Suprapubic skin (tissue), 4 donors: Measurements from ENCODE around the gene CASP1. TPM values are rescaled to one million over a fixed set of nuclear protein-coding genes. Genes with fewer than 3 reads are reported as not detected.

Experiments used
- DNase-seq, 2 donors: peaks; one replicate each; pipeline ENCODE4 v3.0.0-alpha.2; 2019; ENCODE audit warnings: low spot score in 2 of 2
- H3K27ac ChIP-seq: fragments of 200-600 bp; sonication (generic); one replicate; pipeline ENCODE4 v1.5.1; 2019
- H3K27me3 ChIP-seq: fragments of 200-600 bp; sonication (generic); one replicate; pipeline ENCODE4 v1.5.1; 2019
- H3K36me3 ChIP-seq: fragments of 200-600 bp; sonication (generic); one replicate; pipeline ENCODE4 v1.5.1; 2019
- H3K4me1 ChIP-seq: fragments of 200-600 bp; sonication (generic); one replicate; pipeline ENCODE4 v1.5.1; 2019
- H3K4me3 ChIP-seq: fragments of 200-600 bp; sonication (generic); one replicate; pipeline ENCODE4 v1.5.1; 2019; ENCODE audit warnings: mild to moderate bottlenecking
- H3K9me3 ChIP-seq: fragments of 200-600 bp; sonication (generic); one replicate; pipeline ENCODE4 v1.5.1; 2019
- EP300 ChIP-seq: sonication (generic); formaldehyde crosslinking; IDR thresholded peaks from one replicate; pipeline ENCODE4 v1.6.1; 2017; ENCODE audit warnings: antibody characterized with exemption
- POLR2A ChIP-seq, 2 donors: fragments of 450-650 bp; IDR thresholded peaks; one replicate each; pipeline ENCODE4 v1.6.1; 2017; ENCODE audit warnings: antibody characterized with exemption in 2 of 2, mild to moderate bottlenecking in 2 of 2, moderate library complexity in 2 of 2
- POLR2AphosphoS5 ChIP-seq, 3 donors: sonication (generic); formaldehyde crosslinking; IDR thresholded peaks; one replicate each; pipeline ENCODE4 v1.6.1; 2017; ENCODE audit warnings: antibody characterized with exemption in 3 of 3
- WGBS: methylation state at CpG from one replicate; pipeline ENCODE4 v1.1.5; 2018; 5-methylcytosine and 5-hydroxymethylcytosine counted together
- total RNA-seq, 4 donors: library from RNA; depleted of rRNA; stranded (reverse); fragments of >200 nt; gene quantifications; one replicate each; pipeline ENCODE4 v1.1.0, GENCODE V29; 2016
- TF ChIP-seq, protein P1 (sequence below), 2 donors: fragments of 200-600 bp in 1 of 2; fragments of 450-650 bp in 1 of 2; sonication (generic) in 1 of 2; IDR thresholded peaks; one replicate each; pipeline ENCODE4 v1.5.1; 2016 to 2019; ENCODE audit warnings: antibody characterized with exemption in 2 of 2, mild to moderate bottlenecking in 1 of 2, moderate library complexity in 1 of 2

The CASP1 gene
- total RNA-seq, 4 donors from 2014 or later = 20.1 to 35.7 (median 28.3) TPM

DNA sequence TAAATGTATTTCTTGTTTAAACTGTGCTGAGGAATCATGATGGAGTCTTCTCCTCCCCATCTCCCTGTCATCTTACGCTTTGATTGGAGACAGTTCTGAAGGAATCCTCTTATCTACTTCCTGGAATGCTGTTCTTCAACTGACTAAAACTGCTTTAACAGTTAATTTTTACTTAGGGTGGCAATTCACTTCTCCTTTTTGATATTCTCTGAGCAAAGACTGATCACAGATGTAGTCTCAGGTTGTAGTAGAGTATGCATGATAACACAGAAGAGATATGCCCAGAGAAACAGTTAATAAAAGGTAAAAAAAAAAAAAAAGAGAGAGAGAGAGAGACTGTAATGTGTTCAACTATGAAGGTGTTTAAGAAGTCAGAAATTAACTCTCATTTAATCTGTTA is 10.6 kb downstream of the CASP1 start:
- no peak overlapping the region for H3K4me3 ChIP-seq
- peaks cover 30% of the 10 kb centered on the region for H3K36me3 ChIP-seq
- DNase-seq = no peak
- no peaks in the 10 kb centered on the region for H3K27me3 ChIP-seq
- WGBS = 82% methylated on average over 1 of the region's 1 CpG
- no peaks in the 10 kb centered on the region for H3K4me1 ChIP-seq
- no peak overlapping the region for H3K27ac ChIP-seq
- TF ChIP-seq, protein P1, sequence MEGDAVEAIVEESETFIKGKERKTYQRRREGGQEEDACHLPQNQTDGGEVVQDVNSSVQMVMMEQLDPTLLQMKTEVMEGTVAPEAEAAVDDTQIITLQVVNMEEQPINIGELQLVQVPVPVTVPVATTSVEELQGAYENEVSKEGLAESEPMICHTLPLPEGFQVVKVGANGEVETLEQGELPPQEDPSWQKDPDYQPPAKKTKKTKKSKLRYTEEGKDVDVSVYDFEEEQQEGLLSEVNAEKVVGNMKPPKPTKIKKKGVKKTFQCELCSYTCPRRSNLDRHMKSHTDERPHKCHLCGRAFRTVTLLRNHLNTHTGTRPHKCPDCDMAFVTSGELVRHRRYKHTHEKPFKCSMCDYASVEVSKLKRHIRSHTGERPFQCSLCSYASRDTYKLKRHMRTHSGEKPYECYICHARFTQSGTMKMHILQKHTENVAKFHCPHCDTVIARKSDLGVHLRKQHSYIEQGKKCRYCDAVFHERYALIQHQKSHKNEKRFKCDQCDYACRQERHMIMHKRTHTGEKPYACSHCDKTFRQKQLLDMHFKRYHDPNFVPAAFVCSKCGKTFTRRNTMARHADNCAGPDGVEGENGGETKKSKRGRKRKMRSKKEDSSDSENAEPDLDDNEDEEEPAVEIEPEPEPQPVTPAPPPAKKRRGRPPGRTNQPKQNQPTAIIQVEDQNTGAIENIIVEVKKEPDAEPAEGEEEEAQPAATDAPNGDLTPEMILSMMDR (IDR thresholded peaks at IDR 0.05) = no peak
- TF ChIP-seq POLR2AphosphoS5 (IDR thresholded peaks at IDR 0.05) (no peak), EP300 (no peak), POLR2A (IDR thresholded peaks at IDR 0.05) (no peak)
- H3K9me3 ChIP-seq = no peaks in the 10 kb centered on the region

DNA sequence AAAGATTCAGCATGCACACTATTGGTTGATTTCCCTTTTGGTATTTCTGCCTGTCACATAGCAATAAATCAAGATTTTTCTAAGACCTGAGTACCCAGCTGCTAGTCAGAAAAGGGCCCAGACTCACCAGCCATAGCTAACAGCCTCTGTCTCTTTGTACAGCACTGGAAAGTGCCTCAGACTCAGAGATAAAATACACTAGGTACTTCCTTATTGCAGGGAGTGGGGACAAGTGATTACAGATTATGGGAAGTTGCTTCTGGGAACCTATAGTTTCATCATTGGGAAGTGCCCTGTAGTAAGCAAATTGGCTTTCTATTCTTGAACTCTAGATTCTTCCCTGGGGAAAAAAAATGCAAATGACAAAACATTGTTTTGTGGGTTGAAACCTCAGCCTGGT is 11.9 kb downstream of the CASP1 start, which contains the start of gene CASP5:
TSS of gene CASP5 (minus strand) at position 166 of the 400 bp plus-strand sequence. CDS start at position 134, 32 bp downstream.
- H3K36me3 ChIP-seq = peaks cover 20% of the 10 kb centered on the region
- H3K27me3 ChIP-seq = no peaks in the 10 kb centered on the region
- no peak within 1 kb of the TSS for H3K27ac ChIP-seq
- TF ChIP-seq, protein P1 (IDR thresholded peaks at IDR 0.05) = no peak
- no peak for TF ChIP-seq POLR2A (IDR thresholded peaks at IDR 0.05)
- no peak for TF ChIP-seq EP300
- no peak for TF ChIP-seq POLR2AphosphoS5 (IDR thresholded peaks at IDR 0.05)
- no peak for DNase-seq
- H3K4me3 ChIP-seq = no peak within 1 kb of the TSS
- H3K9me3 ChIP-seq = no peaks in the 10 kb centered on the region
- no peaks in the 10 kb centered on the region for H3K4me1 ChIP-seq

DNA sequence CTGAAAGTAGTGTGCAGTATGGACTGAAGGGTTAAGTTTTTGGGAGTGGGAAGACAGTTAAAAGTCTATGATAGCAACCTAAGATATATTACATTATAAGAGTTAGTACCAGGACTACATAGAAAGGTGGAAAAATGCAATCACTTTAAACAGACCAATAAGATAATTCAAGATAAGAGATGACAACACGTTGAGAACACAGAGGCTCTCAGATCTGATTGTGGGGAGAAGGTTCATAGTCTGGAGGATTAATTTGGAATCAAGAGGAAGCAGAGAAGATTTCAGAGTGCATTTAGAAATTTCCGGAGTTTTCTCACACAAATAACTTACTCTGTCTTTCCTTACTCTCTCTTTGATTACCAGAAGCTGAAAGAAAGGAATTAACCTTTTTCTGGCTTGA is 12.4 kb downstream of the CASP1 start:
- no peak overlapping the region for H3K4me3 ChIP-seq
- no peak for TF ChIP-seq POLR2A (IDR thresholded peaks at IDR 0.05)
- no peak for TF ChIP-seq POLR2AphosphoS5 (IDR thresholded peaks at IDR 0.05)
- TF ChIP-seq, protein P1 (IDR thresholded peaks at IDR 0.05) = no peak
- no peak for TF ChIP-seq EP300
- H3K9me3 ChIP-seq = no peaks in the 10 kb centered on the region
- peaks cover 16% of the 10 kb centered on the region for H3K36me3 ChIP-seq
- no peak for DNase-seq
- 34% methylated on average over 2 of the region's 2 CpGs for WGBS
- H3K27me3 ChIP-seq = no peaks in the 10 kb centered on the region
- no peak overlapping the region for H3K27ac ChIP-seq
- H3K4me1 ChIP-seq = no peaks in the 10 kb centered on the region

DNA sequence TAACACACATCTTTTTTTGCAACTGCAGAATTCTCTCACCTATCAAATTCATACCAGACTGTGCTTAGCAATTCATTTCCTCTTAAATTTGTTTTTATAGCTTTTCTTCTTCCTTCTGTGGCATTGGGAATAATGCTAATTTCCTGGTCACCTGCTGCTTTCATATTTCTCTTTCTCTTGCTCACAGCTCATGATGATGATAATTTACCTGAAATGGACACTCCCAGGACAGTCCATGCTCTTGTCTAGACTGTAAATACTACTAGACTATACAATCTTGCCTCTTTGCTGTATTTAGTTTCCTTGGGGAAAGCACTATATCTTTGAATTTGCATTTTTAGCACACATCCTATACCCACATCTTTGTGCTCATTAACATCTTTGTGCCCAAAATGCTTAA is 27.5 kb downstream of the CASP1 start:
- no peak for DNase-seq
- no peaks in the 10 kb centered on the region for H3K36me3 ChIP-seq
- no peaks in the 10 kb centered on the region for H3K27me3 ChIP-seq
- no peak overlapping the region for H3K4me3 ChIP-seq
- H3K9me3 ChIP-seq = no peaks in the 10 kb centered on the region
- H3K4me1 ChIP-seq = peaks cover 5% of the 10 kb centered on the region
- H3K27ac ChIP-seq = no peak overlapping the region
- TF ChIP-seq, protein P1 (IDR thresholded peaks at IDR 0.05) = no peak
- TF ChIP-seq POLR2A (IDR thresholded peaks at IDR 0.05) (no peak), POLR2AphosphoS5 (IDR thresholded peaks at IDR 0.05) (no peak), EP300 (no peak)

DNA sequence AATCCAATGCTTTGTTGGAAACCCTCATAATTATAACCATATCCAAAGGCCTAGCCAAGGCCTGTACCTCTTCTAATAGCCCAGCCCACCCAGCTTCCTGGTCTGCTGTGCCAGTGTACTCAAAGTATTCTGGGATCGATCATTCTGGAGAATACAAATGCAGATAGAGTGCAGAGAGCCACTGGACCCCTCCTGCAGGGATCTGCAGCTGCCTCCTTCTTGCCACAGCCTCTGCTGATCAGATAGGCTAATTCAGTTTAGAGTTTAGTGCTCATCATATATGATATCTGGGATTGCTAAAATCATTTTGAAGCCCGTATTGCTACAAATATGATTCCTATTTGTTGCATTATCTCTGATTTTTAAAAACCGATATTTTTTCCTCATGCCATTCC is 29.5 kb downstream of the CASP1 start:
- Histone ChIP-seq H3K4me1 (peaks cover 5% of the 10 kb centered on the region), H3K27ac (no peak overlapping the region), H3K4me3 (no peak overlapping the region), H3K36me3 (no peaks in the 10 kb centered on the region), H3K9me3 (no peaks in the 10 kb centered on the region), H3K27me3 (no peaks in the 10 kb centered on the region)
- TF ChIP-seq POLR2AphosphoS5 (IDR thresholded peaks at IDR 0.05) (no peak), EP300 (no peak), POLR2A (IDR thresholded peaks at IDR 0.05) (no peak)
- TF ChIP-seq, protein P1 (IDR thresholded peaks at IDR 0.05) = no peak
- DNase-seq = no peak
- WGBS = 75% methylated on average over 3 of the region's 3 CpGs
